Erythroblast (primary cell): Measurements from ENCODE around the gene CEP70.
"Not testable (repeated sequence)": the region's sequence is repeated elsewhere in the genome, so short reads cannot be mapped to it uniquely, and the experiment has no call there.

Source experiments
- DNase-seq, 2 experiments: peaks; one replicate each; lab custom pipeline; 2025; lab: John Stamatoyannopoulos, UW
- GATA1 ChIP-seq: IDR thresholded peaks from 2 replicates; pipeline ENCODE4 v1.6.1; 2011; ENCODE audit warnings: low read depth, mild to moderate bottlenecking, control low read depth, low read length, moderate library complexity
- POLR2A ChIP-seq: IDR thresholded peaks from 2 replicates; pipeline ENCODE4 v1.6.1; 2011; ENCODE audit warnings: mild to moderate bottlenecking, low read length

CEP70 gene

GRCh38 chr3:138600100-138600745 is 6.2 kb upstream of the CEP70 start:
- DNase-seq, result no peak
- TF ChIP-seq POLR2A, result no peak
- TF ChIP-seq GATA1, result no peak

GRCh38 chr3:138598534-138598933 is 4.5 kb upstream of the CEP70 start:
- TF ChIP-seq GATA1 (no peak), POLR2A (no peak)
- no peak for DNase-seq

- not testable (repeated sequence) for DNase-seq
These were observed 3.3 kb upstream of the CEP70 start for GRCh38 chr3:138597186-138597976.

GRCh38 chr3:138594935-138595610 is 1.0 kb upstream of the CEP70 start:
- no peak for DNase-seq
- TF ChIP-seq GATA1 (no peak), POLR2A (no peak)

- TF ChIP-seq POLR2A, result no peak
- TF ChIP-seq GATA1, result no peak
- no peak for DNase-seq
These were observed 441 bp downstream of the CEP70 start for GRCh38 chr3:138593488-138594149.

GRCh38 chr3:138591392-138591791 is 2.7 kb downstream of the CEP70 start:
- no peak for TF ChIP-seq POLR2A
- no peak for TF ChIP-seq GATA1
- no peak for DNase-seq

GRCh38 chr3:138588445-138588844 is 5.6 kb downstream of the CEP70 start:
- DNase-seq, result no peak
- no peak for TF ChIP-seq GATA1
- TF ChIP-seq POLR2A, result no peak

- DNase-seq, result no peak
- TF ChIP-seq GATA1 (no peak), POLR2A (no peak)
These were observed 6.7 kb downstream of the CEP70 start for GRCh38 chr3:138587374-138587773.

GRCh38 chr3:138578961-138579574 is 15.0 kb downstream of the CEP70 start:
- DNase-seq, result no peak
- no peak for TF ChIP-seq POLR2A
- TF ChIP-seq GATA1, result no peak

GRCh38 chr3:138578141-138578540 is 15.9 kb downstream of the CEP70 start:
- no peak for DNase-seq
- TF ChIP-seq POLR2A (no peak), GATA1 (no peak)

- no peak for DNase-seq
- TF ChIP-seq POLR2A, result no peak
- TF ChIP-seq GATA1, result no peak
These were observed 20.9 kb downstream of the CEP70 start for GRCh38 chr3:138573138-138573537.

GRCh38 chr3:138569624-138570023 is 24.4 kb downstream of the CEP70 start:
- not testable (repeated sequence) for DNase-seq

- DNase-seq, result no peak
These were observed 25.0 kb downstream of the CEP70 start for GRCh38 chr3:138569090-138569489.

GRCh38 chr3:138567403-138567802 is 26.7 kb downstream of the CEP70 start:
- DNase-seq, result peak; percentile 1 to 3
- TF ChIP-seq POLR2A (no peak), GATA1 (no peak)

More at GRCh38 chr3:138569090-138569489, 25.0 kb downstream of the CEP70 start:
- TF ChIP-seq GATA1, result no peak
- TF ChIP-seq POLR2A, result no peak

GRCh38 chr3:138566293-138566692 is 27.8 kb downstream of the CEP70 start:
- DNase-seq, result not testable (repeated sequence)

- not testable (repeated sequence) for DNase-seq
These were observed 31.2 kb downstream of the CEP70 start for GRCh38 chr3:138562902-138563301.
